Fibroblast of pulmonary artery (primary cell): Measurements from ENCODE around the gene SPA17.
A peak's percentile ranks its signal among the peaks of the same experiment; 100 is the strongest.

Source experiments
- DNase-seq: peaks from one replicate; pipeline ENCODE4 v3.0.0-alpha.2; 2010; ENCODE audit warnings: low read depth
- H3K4me3 ChIP-seq: replicated peaks from 2 replicates; pipeline ENCODE4 v1.5.1; 2011; ENCODE audit warnings: low read depth, mild to moderate bottlenecking, control low read depth, low read length, moderate library complexity
- TF ChIP-seq, protein P1 (sequence below): IDR thresholded peaks from 2 replicates; pipeline ENCODE4 v1.5.1; 2011; ENCODE audit warnings: mild to moderate bottlenecking, control low read depth, low read length, inconsistent platforms; ENCODE audit errors: missing control alignments

Gene SPA17

DNA sequence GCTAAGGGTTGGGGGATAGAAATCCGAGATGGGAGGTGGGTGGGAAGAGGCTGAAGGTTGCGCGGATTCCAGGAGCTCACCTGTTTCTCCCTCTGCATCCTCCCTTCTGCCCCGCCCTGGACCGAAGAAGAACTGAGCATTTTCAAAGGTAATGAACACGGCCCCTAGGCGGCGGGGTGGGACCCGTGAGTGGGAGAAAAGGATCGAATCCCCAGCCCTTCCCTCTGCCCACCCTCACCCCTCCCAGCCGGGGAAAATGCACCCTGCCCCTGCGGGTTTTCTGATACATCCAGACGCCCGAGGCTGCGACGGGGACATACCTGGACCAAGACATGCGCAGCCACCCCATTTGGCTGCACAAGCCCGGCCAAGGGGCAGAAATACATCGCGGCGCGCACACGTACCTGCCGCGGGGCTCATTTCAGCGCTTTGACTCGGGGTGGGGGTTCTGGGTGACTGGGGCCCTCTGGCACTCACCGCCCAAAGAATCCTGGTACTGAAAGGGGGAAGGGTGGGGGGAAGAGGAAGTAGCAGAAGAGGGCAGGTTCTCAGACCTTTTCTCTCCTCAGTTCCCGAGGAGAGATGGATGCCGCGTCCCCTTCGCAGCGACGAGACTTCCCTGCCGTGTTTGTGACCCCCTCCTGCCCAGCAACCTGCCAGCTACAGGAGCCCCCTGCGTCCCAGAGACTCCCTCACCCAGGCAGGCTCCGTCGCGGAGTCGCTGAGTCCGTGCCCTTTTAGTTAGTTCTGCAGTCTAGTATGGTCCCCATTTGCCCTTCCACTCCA is 72.3 kb downstream of the SPA17 start:
- no peak for DNase-seq
- H3K4me3 ChIP-seq = peak overlapping the region; percentile 51
- TF ChIP-seq, protein P1, sequence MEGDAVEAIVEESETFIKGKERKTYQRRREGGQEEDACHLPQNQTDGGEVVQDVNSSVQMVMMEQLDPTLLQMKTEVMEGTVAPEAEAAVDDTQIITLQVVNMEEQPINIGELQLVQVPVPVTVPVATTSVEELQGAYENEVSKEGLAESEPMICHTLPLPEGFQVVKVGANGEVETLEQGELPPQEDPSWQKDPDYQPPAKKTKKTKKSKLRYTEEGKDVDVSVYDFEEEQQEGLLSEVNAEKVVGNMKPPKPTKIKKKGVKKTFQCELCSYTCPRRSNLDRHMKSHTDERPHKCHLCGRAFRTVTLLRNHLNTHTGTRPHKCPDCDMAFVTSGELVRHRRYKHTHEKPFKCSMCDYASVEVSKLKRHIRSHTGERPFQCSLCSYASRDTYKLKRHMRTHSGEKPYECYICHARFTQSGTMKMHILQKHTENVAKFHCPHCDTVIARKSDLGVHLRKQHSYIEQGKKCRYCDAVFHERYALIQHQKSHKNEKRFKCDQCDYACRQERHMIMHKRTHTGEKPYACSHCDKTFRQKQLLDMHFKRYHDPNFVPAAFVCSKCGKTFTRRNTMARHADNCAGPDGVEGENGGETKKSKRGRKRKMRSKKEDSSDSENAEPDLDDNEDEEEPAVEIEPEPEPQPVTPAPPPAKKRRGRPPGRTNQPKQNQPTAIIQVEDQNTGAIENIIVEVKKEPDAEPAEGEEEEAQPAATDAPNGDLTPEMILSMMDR = no peak

DNA sequence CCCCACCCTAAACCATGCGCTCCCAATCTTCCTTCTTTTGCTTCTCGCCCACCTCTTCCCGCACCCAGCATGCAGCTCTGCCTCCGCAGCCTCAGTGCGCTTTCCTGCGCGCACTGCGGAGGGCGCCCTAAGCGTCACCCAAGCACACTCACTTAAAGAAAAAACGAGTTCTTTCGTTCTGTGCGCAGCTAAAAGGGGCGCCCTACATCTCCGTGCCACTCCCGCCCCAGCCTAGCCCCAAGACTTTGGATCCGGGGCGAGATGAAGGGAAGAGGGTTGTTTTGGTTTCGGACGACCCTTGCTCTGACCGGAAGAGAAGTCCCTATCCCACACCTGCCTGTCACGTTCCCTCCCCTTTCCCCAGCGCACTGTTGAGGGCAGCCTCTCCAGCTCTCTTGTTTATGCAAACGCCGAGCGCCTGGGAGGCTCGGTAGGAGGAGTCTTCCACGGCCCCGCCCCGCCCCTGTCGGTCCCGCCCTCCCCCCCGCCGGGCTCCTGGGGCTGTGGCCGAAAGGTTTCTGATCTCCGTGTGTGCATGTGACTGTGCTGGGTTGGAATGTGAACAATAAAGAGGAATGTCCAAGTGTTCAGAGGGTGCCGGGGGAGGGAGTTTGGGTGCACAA is 73.0 kb downstream of the SPA17 start:
- peak; percentile 57 for DNase-seq
- peak overlapping the region; percentile 51 for H3K4me3 ChIP-seq
- TF ChIP-seq, protein P1 = peak; percentile 28
